B cell (primary cell): ENCODE results near the gene VGLL1.

ENCODE experiments used
- EZH2 ChIP-seq: IDR thresholded peaks from 2 replicates; pipeline ENCODE4 v1.6.1; 2012; ENCODE audit warnings: borderline replicate concordance, low read depth, mild to moderate bottlenecking, moderate library complexity, low read length; ENCODE audit not compliant: insufficient read depth, poor library complexity, severe bottlenecking
- TF ChIP-seq, protein P1 (sequence below): fragments of 200-600 bp; IDR thresholded peaks from one replicate; pipeline ENCODE4 v1.8.0; 2022; ENCODE audit warnings: antibody characterized with exemption, mild to moderate bottlenecking

GRCh38 chrX:136531951-136532350 is at the start of gene VGLL1:
- TF ChIP-seq, protein P1, sequence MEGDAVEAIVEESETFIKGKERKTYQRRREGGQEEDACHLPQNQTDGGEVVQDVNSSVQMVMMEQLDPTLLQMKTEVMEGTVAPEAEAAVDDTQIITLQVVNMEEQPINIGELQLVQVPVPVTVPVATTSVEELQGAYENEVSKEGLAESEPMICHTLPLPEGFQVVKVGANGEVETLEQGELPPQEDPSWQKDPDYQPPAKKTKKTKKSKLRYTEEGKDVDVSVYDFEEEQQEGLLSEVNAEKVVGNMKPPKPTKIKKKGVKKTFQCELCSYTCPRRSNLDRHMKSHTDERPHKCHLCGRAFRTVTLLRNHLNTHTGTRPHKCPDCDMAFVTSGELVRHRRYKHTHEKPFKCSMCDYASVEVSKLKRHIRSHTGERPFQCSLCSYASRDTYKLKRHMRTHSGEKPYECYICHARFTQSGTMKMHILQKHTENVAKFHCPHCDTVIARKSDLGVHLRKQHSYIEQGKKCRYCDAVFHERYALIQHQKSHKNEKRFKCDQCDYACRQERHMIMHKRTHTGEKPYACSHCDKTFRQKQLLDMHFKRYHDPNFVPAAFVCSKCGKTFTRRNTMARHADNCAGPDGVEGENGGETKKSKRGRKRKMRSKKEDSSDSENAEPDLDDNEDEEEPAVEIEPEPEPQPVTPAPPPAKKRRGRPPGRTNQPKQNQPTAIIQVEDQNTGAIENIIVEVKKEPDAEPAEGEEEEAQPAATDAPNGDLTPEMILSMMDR, result no peak
- no peak for TF ChIP-seq EZH2
